Progenitor cell of endocrine pancreas (in vitro differentiated cells): ENCODE measurements around the gene FNDC4. TPM values are rescaled to one million over a fixed set of nuclear protein-coding genes. Genes with fewer than 3 reads are reported as not detected.

ENCODE experiments used
- DNase-seq: peaks from one replicate; pipeline ENCODE4 v3.0.0; 2021; ENCODE audit warnings: low spot score; ENCODE audit not compliant: unreplicated experiment
- H3K27ac Mint-ChIP-seq: 2 replicates; pipeline ENCODE4 v1.8.0; 2021; ENCODE audit warnings: mild to moderate bottlenecking, moderate library complexity, mixed read lengths
- H3K27me3 Mint-ChIP-seq: 2 replicates; pipeline ENCODE4 v1.8.0; 2021; ENCODE audit warnings: mixed read lengths
- H3K36me3 Mint-ChIP-seq: 2 replicates; pipeline ENCODE4 v1.8.0; 2022; ENCODE audit warnings: mixed read lengths; ENCODE audit not compliant: insufficient read depth
- H3K4me1 Mint-ChIP-seq: 2 replicates; pipeline ENCODE4 v1.8.0; 2021; ENCODE audit warnings: low read depth, mixed read lengths
- H3K4me3 Mint-ChIP-seq: 2 replicates; pipeline ENCODE4 v1.8.0; 2021; ENCODE audit warnings: low read depth, mild to moderate bottlenecking, moderate library complexity, mixed read lengths
- H3K9me3 Mint-ChIP-seq: 2 replicates; pipeline ENCODE4 v1.8.0; 2021; ENCODE audit warnings: low read depth, mixed read lengths
- CTCF ChIP-seq: fragments of 200-600 bp; sonication (generic); IDR thresholded peaks from one replicate; pipeline ENCODE4 v1.5.0; 2021; ENCODE audit warnings: antibody characterized with exemption, mild to moderate bottlenecking; ENCODE audit not compliant: unreplicated experiment
- total RNA-seq: library from RNA; stranded (reverse); gene quantifications from 2 replicates; pipeline ENCODE4 v1.2.1, GENCODE V29; 2021

FNDC4 gene
- total RNA-seq, 1 donor from 2014 or later = 10.2 TPM

- H3K9me3 Mint-ChIP-seq = no peaks in the 10 kb centered on the region
- no peak for DNase-seq
Measured at GRCh38 chr2:27448381-27448780, 46.6 kb downstream of the FNDC4 start.

GRCh38 chr2:27446057-27446456, 48.9 kb downstream of the FNDC4 start:
- Mint-ChIP-seq H3K27ac (no peak overlapping the region), H3K9me3 (no peaks in the 10 kb centered on the region), H3K27me3 (no peaks in the 10 kb centered on the region), H3K36me3 (peaks cover 25% of the 10 kb centered on the region), H3K4me1 (peaks cover 2% of the 10 kb centered on the region), H3K4me3 (no peak overlapping the region)
- no peak for TF ChIP-seq CTCF
- no peak for DNase-seq

More at GRCh38 chr2:27448381-27448780, 46.6 kb downstream of the FNDC4 start:
- no peak overlapping the region for H3K4me3 Mint-ChIP-seq
- no peak overlapping the region for H3K27ac Mint-ChIP-seq
- H3K4me1 Mint-ChIP-seq = no peaks in the 10 kb centered on the region
- TF ChIP-seq CTCF = no peak
- no peaks in the 10 kb centered on the region for H3K27me3 Mint-ChIP-seq
- peaks cover 16% of the 10 kb centered on the region for H3K36me3 Mint-ChIP-seq

- Mint-ChIP-seq H3K4me1 (peaks cover 2% of the 10 kb centered on the region), H3K27ac (no peak overlapping the region), H3K4me3 (no peak overlapping the region), H3K27me3 (no peaks in the 10 kb centered on the region), H3K9me3 (no peaks in the 10 kb centered on the region), H3K36me3 (peaks cover 28% of the 10 kb centered on the region)
- no peak for TF ChIP-seq CTCF
- no peak for DNase-seq
Measured at GRCh38 chr2:27445615-27446014, 49.4 kb downstream of the FNDC4 start.

GRCh38 chr2:27445155-27445554, 49.8 kb downstream of the FNDC4 start:
- no peak for DNase-seq
- peaks cover 33% of the 10 kb centered on the region for H3K36me3 Mint-ChIP-seq
- H3K4me1 Mint-ChIP-seq = peaks cover 2% of the 10 kb centered on the region
- no peaks in the 10 kb centered on the region for H3K27me3 Mint-ChIP-seq
- no peak overlapping the region for H3K4me3 Mint-ChIP-seq
- no peaks in the 10 kb centered on the region for H3K9me3 Mint-ChIP-seq
- no peak overlapping the region for H3K27ac Mint-ChIP-seq
- TF ChIP-seq CTCF = no peak

- H3K9me3 Mint-ChIP-seq = no peaks in the 10 kb centered on the region
- H3K36me3 Mint-ChIP-seq = peaks cover 36% of the 10 kb centered on the region
- DNase-seq = no peak
- H3K4me3 Mint-ChIP-seq = peak overlapping the region; percentile 68
- peak overlapping the region; percentile 72 for H3K27ac Mint-ChIP-seq
- H3K4me1 Mint-ChIP-seq = peaks cover 2% of the 10 kb centered on the region
- no peaks in the 10 kb centered on the region for H3K27me3 Mint-ChIP-seq
- no peak for TF ChIP-seq CTCF
Measured at GRCh38 chr2:27442920-27443282, 52.1 kb downstream of the FNDC4 start.
